Upper lobe of left lung (tissue), 4 donors: ENCODE results near the gene GASK1B.

ENCODE experiments used
- EP300 ChIP-seq, 4 donors: sonication (generic); formaldehyde crosslinking; IDR thresholded peaks; one replicate each; pipeline ENCODE4 v1.5.1; 2017; ENCODE audit warnings: antibody characterized with exemption in 4 of 4, control low read depth in 2 of 4
- POLR2A ChIP-seq, 4 donors: fragments of 450-650 bp; IDR thresholded peaks; one replicate each; pipeline ENCODE4 v1.5.1; 2016 to 2017; ENCODE audit warnings: antibody characterized with exemption in 4 of 4, mild to moderate bottlenecking in 2 of 4
- POLR2AphosphoS5 ChIP-seq, 2 donors: sonication (generic); formaldehyde crosslinking; IDR thresholded peaks; one replicate each; pipeline ENCODE4 v1.5.1; 2017; ENCODE audit warnings: antibody characterized with exemption in 2 of 2
- TF ChIP-seq, protein P1 (sequence below), 6 experiments: fragments of 450-650 bp in 4 of 6; fragments of 200-600 bp in 2 of 6; sonication (generic) in 2 of 6; IDR thresholded peaks; one replicate each; pipeline ENCODE4 v1.5.1; 2016 to 2019; ENCODE audit warnings: antibody characterized with exemption in 6 of 6

DNA sequence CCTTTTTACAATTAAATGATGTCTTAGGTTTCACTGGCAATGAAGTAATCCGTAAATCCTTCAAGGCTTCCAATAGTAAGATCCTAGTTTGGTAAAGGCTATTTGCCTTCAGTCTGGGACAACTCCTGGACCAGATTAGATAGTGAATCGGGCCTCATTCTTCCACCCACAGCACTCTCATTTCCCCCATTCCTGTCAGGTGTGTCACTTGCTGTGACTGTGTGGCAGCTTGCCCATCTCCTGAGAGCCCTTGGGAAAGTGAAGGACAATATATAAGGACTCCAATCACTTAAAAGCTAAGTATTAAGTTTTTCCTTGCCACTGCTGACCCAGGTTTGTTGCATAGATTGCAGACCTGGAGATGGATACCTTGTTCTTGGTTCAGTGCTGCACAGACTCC lies 3.3 kb upstream of the GASK1B start:
- TF ChIP-seq EP300 (IDR thresholded peaks at IDR 0.05) (peak in 1 of 4 donors; percentile 92), POLR2AphosphoS5 (IDR thresholded peaks at IDR 0.05) (peak in 1 of 2 donors; percentile 38), POLR2A (IDR thresholded peaks at IDR 0.05) (peak in 1 of 4 donors; percentile 15)
- TF ChIP-seq, protein P1, sequence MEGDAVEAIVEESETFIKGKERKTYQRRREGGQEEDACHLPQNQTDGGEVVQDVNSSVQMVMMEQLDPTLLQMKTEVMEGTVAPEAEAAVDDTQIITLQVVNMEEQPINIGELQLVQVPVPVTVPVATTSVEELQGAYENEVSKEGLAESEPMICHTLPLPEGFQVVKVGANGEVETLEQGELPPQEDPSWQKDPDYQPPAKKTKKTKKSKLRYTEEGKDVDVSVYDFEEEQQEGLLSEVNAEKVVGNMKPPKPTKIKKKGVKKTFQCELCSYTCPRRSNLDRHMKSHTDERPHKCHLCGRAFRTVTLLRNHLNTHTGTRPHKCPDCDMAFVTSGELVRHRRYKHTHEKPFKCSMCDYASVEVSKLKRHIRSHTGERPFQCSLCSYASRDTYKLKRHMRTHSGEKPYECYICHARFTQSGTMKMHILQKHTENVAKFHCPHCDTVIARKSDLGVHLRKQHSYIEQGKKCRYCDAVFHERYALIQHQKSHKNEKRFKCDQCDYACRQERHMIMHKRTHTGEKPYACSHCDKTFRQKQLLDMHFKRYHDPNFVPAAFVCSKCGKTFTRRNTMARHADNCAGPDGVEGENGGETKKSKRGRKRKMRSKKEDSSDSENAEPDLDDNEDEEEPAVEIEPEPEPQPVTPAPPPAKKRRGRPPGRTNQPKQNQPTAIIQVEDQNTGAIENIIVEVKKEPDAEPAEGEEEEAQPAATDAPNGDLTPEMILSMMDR (IDR thresholded peaks at IDR 0.05), result no peak
